ENCODE results near the gene CDH26.
A peak's percentile ranks its signal among the peaks of the same experiment; 100 is the strongest.

CDH26 gene

DNA sequence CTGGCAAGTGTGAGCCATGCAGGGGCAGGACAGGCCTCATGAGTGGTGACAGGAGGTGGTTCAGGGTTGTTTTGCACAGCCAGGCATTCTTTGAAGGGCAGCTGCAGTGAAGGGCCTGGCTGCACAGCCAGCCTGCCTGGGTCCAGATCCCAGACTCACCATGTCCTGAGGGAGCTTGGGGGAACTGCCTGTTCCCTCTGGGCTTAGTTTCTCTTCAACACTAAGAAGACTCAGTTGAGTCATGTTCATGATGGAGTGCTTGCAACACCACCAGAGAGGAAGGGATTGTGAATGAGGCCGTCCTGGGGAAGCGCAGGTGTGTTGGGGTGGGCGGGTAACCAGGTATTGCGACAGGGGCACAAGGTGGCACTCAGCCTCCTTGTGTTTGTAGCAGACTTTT lies 102.4 kb downstream of the CDH26 start:
- H3K27ac Mint-ChIP-seq = peak overlapping the region in 2 of 3 experiments; percentile 40 to 53
- no peaks in the 10 kb centered on the region for H3K9me3 Mint-ChIP-seq
- peaks cover 32% of the 10 kb centered on the region for H3K27me3 Mint-ChIP-seq (ENCODE audit: low read depth)
- TF ChIP-seq, protein P1, sequence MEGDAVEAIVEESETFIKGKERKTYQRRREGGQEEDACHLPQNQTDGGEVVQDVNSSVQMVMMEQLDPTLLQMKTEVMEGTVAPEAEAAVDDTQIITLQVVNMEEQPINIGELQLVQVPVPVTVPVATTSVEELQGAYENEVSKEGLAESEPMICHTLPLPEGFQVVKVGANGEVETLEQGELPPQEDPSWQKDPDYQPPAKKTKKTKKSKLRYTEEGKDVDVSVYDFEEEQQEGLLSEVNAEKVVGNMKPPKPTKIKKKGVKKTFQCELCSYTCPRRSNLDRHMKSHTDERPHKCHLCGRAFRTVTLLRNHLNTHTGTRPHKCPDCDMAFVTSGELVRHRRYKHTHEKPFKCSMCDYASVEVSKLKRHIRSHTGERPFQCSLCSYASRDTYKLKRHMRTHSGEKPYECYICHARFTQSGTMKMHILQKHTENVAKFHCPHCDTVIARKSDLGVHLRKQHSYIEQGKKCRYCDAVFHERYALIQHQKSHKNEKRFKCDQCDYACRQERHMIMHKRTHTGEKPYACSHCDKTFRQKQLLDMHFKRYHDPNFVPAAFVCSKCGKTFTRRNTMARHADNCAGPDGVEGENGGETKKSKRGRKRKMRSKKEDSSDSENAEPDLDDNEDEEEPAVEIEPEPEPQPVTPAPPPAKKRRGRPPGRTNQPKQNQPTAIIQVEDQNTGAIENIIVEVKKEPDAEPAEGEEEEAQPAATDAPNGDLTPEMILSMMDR (IDR thresholded peaks at IDR 0.05; ENCODE audit: unreplicated experiment in 3 of 3) = no peak
- peak overlapping the region in 1 of 3 experiments; percentile 41 for H3K4me3 Mint-ChIP-seq
- no peaks in the 10 kb centered on the region for H3K36me3 Mint-ChIP-seq (ENCODE audit: low read depth)
- peaks cover 59% of the 10 kb centered on the region for H3K4me1 Mint-ChIP-seq

DNA sequence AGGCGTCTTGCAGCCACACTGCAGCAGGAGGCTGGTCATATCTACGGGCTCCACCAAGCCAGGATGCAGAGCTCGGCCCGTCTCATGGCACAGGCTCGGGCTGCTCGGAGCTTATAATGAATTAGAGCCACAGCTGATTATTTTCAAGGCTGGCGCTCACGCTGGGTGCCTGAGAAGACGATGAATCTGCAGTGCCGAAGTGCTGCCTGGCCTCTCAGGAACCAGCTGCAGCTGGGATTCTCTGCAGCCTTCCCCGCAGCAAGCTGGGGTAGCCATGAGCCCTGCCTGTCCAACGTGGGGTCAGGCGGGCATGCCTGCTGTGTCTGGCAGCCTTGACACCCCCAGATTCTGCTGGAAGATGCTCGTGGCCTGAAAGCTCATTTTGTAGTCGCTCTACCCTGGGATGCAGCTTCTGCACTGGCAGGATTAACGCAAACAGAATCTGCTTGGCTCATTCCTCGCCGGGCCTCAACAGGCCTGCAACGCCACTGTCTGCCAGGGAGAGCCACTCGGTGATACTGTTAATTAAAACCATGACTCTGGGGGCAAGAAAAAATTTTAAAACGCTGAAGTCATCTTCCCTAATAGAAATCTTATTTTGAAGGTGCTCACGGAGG lies 104.3 kb downstream of the CDH26 start:
- peak overlapping the region in 1 of 3 experiments; percentile 3 for H3K4me3 Mint-ChIP-seq
- H3K36me3 Mint-ChIP-seq (ENCODE audit: low read depth) = no peaks in the 10 kb centered on the region
- peaks cover 54% of the 10 kb centered on the region for H3K4me1 Mint-ChIP-seq
- peak overlapping the region; percentile 93 to 95 (median 94) for H3K27ac Mint-ChIP-seq
- H3K27me3 Mint-ChIP-seq (ENCODE audit: low read depth) = peaks cover 29% of the 10 kb centered on the region
- TF ChIP-seq, protein P1 (IDR thresholded peaks at IDR 0.05; ENCODE audit: unreplicated experiment in 3 of 3) = no peak
- H3K9me3 Mint-ChIP-seq = no peaks in the 10 kb centered on the region

DNA sequence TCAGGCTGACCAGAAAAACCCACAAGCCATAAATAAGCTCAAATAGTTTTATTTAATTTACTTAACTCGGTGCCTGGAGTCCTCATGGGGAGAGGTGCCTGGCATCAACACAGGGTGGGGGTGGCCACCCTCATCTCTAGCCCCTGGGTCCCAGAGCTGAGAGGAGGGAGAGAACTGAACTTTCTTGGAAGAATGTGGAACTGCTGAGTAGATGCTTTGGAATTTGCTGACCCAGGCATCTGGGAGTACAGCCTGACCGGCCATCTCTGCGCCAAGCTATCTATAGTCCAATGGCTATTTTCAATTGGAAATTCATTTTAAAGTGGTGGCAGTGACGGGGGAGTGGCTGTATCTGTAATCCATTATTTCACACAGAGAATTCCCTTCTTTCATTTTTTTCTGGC lies 104.8 kb downstream of the CDH26 start:
- Mint-ChIP-seq H3K27me3 (ENCODE audit: low read depth) (peaks cover 29% of the 10 kb centered on the region), H3K4me1 (peaks cover 49% of the 10 kb centered on the region), H3K27ac (peak overlapping the region; percentile 93 to 95 (median 94)), H3K9me3 (no peaks in the 10 kb centered on the region), H3K36me3 (ENCODE audit: low read depth) (no peaks in the 10 kb centered on the region), H3K4me3 (no peak overlapping the region)
- TF ChIP-seq, protein P1 (IDR thresholded peaks at IDR 0.05; ENCODE audit: unreplicated experiment in 3 of 3) = no peak

DNA sequence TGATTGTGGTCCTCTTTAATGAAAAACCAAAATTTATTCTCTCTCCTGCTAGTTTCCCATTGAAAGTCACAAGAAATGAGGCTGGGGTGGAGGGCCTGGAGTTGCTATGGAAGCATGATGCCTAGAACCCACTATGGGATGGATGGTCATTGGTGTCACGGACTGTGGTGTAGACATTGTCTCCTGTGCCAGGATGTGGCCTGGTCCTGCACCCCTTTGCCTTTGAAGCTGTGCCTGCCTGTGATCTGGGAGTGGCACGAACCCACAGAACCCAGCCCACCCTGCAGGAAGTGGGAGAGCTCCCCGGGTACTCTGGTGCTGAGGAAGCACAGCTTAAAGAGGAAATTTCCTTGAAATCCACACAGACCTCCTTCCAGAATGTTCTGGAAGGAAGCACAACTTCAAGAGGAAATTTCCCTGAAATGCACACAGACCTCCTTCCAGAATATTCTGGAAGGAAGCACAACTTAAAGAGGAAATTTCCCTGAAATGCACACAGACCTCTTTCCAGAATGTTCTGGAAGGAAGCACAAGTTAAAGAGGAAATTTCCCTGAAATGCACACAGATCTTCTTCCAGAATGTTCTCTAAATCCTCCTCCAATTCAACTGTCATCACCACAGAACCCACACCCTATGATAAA lies 105.6 kb downstream of the CDH26 start:
- Mint-ChIP-seq H3K9me3 (no peaks in the 10 kb centered on the region), H3K4me1 (peaks cover 41% of the 10 kb centered on the region), H3K4me3 (no peak overlapping the region), H3K27me3 (ENCODE audit: low read depth) (peaks cover 26% of the 10 kb centered on the region), H3K36me3 (ENCODE audit: low read depth) (no peaks in the 10 kb centered on the region), H3K27ac (peak overlapping the region; percentile 93 to 95 (median 94))
- TF ChIP-seq, protein P1 (IDR thresholded peaks at IDR 0.05; ENCODE audit: unreplicated experiment in 3 of 3) = no peak

Data from nephron (organoid).